Endothelial cell of umbilical vein (primary cell): ENCODE data around the gene ADRA2A. TPM values are rescaled to one million over a fixed set of nuclear protein-coding genes. Genes with fewer than 3 reads are reported as not detected.

Experiments used
- BruUV-seq: library from RNA; stranded (reverse); fragments of 400-500 nt; replicated peaks from 2 replicates; lab custom pipeline; 2021; lab: Mats Ljungman, UMichigan
- CTCF ChIA-PET: fragments of 300-600, 350-600 bp; sonication (Branson Sonifier 250); formaldehyde crosslinking; loops from one replicate; lab custom pipeline; 2021; ENCODE audit warnings: antibody characterized with exemption, inconsistent platforms; lab: Charles Lee
- POLR2A ChIA-PET: fragments of 300-600, 350-600 bp; sonication (Branson Sonifier 250); formaldehyde crosslinking; loops from one replicate; lab custom pipeline; 2021; ENCODE audit warnings: antibody characterized with exemption, inconsistent platforms; lab: Charles Lee
- DNase-seq: peaks from one replicate; pipeline ENCODE4 v3.0.0-alpha.2; 2011; ENCODE audit warnings: low read depth, low spot score
- FAIRE-seq: peaks from 2 replicates; lab custom pipeline; 2011; peaks lifted over from hg19 to GRCh38; lab: Jason Lieb, UNC
- H2AFZ ChIP-seq: 2 replicates; pipeline ENCODE4 v1.6.0; 2012; ENCODE audit warnings: low read depth, low read length, control low read depth, inconsistent platforms
- H3K27ac ChIP-seq: 2 replicates; pipeline ENCODE4 v1.5.1; 2011; ENCODE audit warnings: low read depth, mild to moderate bottlenecking, control low read depth, low read length, moderate library complexity; ENCODE audit not compliant: insufficient read depth
- H3K27me3 ChIP-seq, 2 experiments: 2 replicates each; pipeline versions ENCODE4 v1.6.0 to v1.6.1; 2011; ENCODE audit warnings: low read length in 2 of 2, mixed read lengths in 1 of 2; ENCODE audit not compliant: control insufficient read depth in 2 of 2, insufficient read depth in 2 of 2
- H3K36me3 ChIP-seq, 2 experiments: 2 replicates in 1 of 2; 3 replicates in 1 of 2; pipeline ENCODE4 v1.5.1; 2011; ENCODE audit warnings: low read length in 2 of 2, mild to moderate bottlenecking in 1 of 2, moderate library complexity in 1 of 2; ENCODE audit not compliant: control insufficient read depth in 2 of 2, insufficient read depth in 2 of 2; ENCODE audit errors: extremely low read depth in 1 of 2
- H3K4me1 ChIP-seq: 3 replicates; pipeline ENCODE4 v1.5.1; 2011; ENCODE audit warnings: mild to moderate bottlenecking, low read length; ENCODE audit not compliant: control insufficient read depth, insufficient read depth; ENCODE audit errors: extremely low read depth
- H3K4me2 ChIP-seq: 2 replicates; pipeline ENCODE4 v1.6.1; 2011; ENCODE audit warnings: low read length, control low read depth, mixed read lengths; ENCODE audit not compliant: insufficient read depth
- H3K4me3 ChIP-seq, 3 experiments: fragments of 200-600 bp in 1 of 3; sonication (generic), shearing (Covaris generic) in 1 of 3; replicated peaks in 1 of 3; 2 replicates each; pipeline ENCODE4 v1.5.1; 2011 to 2016; ENCODE audit warnings: control low read depth in 3 of 3, low read length in 3 of 3, mild to moderate bottlenecking in 2 of 3, inconsistent platforms in 1 of 3, low read depth in 1 of 3, moderate library complexity in 1 of 3; ENCODE audit not compliant: insufficient read depth in 1 of 3
- H3K79me2 ChIP-seq: 2 replicates; pipeline ENCODE4 v1.6.0; 2012; ENCODE audit warnings: low read length, inconsistent platforms; ENCODE audit not compliant: control insufficient read depth, insufficient read depth
- H3K9ac ChIP-seq: replicated peaks from 2 replicates; pipeline ENCODE3; 2011; ENCODE audit warnings: low read length, control low read depth; ENCODE audit not compliant: insufficient read depth; ENCODE audit errors: extremely low read depth
- H3K9me1 ChIP-seq: replicated peaks from 3 replicates; pipeline ENCODE4 v1.6.0; 2011; ENCODE audit warnings: mild to moderate bottlenecking, low read length; ENCODE audit not compliant: control insufficient read depth, insufficient read depth; ENCODE audit errors: extremely low read depth
- H3K9me3 ChIP-seq: replicated peaks from 2 replicates; pipeline ENCODE4 v1.5.1; 2012; ENCODE audit warnings: low read length, inconsistent platforms; ENCODE audit not compliant: control insufficient read depth, insufficient read depth
- H4K20me1 ChIP-seq: replicated peaks from 2 replicates; pipeline ENCODE3; 2011; ENCODE audit warnings: mild to moderate bottlenecking, low read length; ENCODE audit not compliant: control insufficient read depth, insufficient read depth; ENCODE audit errors: extremely low read depth
- CTCF ChIP-seq, 2 donors: IDR thresholded peaks; 1 replicate in 1 of 2; 2 replicates in 1 of 2; pipeline ENCODE4 v1.5.1; 2011; ENCODE audit warnings: low read length in 2 of 2, mild to moderate bottlenecking in 2 of 2, moderate library complexity in 2 of 2, control low read depth in 1 of 2, inconsistent platforms in 1 of 2, low read depth in 1 of 2; ENCODE audit not compliant: insufficient read depth in 1 of 2; ENCODE audit errors: extremely low read depth in 1 of 2
- EZH2 ChIP-seq: IDR thresholded peaks from 2 replicates; pipeline ENCODE4 v1.6.1; 2012; ENCODE audit warnings: borderline replicate concordance, low read depth, mild to moderate bottlenecking, moderate library complexity, low read length, inconsistent platforms; ENCODE audit not compliant: severe bottlenecking
- FOS ChIP-seq: IDR thresholded peaks from 2 replicates; pipeline ENCODE4 v1.6.1; 2011; ENCODE audit warnings: mild to moderate bottlenecking, low read length, moderate library complexity, borderline replicate concordance; ENCODE audit not compliant: insufficient read depth
- GATA2 ChIP-seq: IDR thresholded peaks from 2 replicates; pipeline ENCODE4 v1.7.0; 2011; ENCODE audit warnings: low read depth, mild to moderate bottlenecking, moderate library complexity, mixed read lengths, low read length; ENCODE audit not compliant: insufficient read length, insufficient read depth
- JUN ChIP-seq: IDR thresholded peaks from 2 replicates; pipeline ENCODE4 v1.6.1; 2011; ENCODE audit warnings: borderline replicate concordance, low read depth; ENCODE audit not compliant: insufficient read length, insufficient read depth
- MAX ChIP-seq: IDR thresholded peaks from 2 replicates; pipeline ENCODE4 v1.6.1; 2011; ENCODE audit not compliant: insufficient read depth, insufficient read length
- MYC ChIP-seq: IDR thresholded peaks from one replicate; pipeline ENCODE4 v1.6.1; 2011; ENCODE audit warnings: mild to moderate bottlenecking, low read depth, low read length
- POLR2A ChIP-seq: IDR thresholded peaks from 2 replicates; pipeline ENCODE4 v1.6.1; 2012; ENCODE audit warnings: low read depth, mild to moderate bottlenecking, control low read depth, low read length
- POLR2AphosphoS5 ChIP-seq: IDR thresholded peaks from 2 replicates; pipeline ENCODE4 v1.6.1; 2012; ENCODE audit warnings: low read depth, mild to moderate bottlenecking, control low read depth, low read length, moderate library complexity; ENCODE audit not compliant: insufficient read depth
- dilution Hi-C: fragments of 300-500 bp; cut with MboI; formaldehyde crosslinking; loops from one replicate; pipeline ENCODE4 v1.15.0; 2019; ENCODE audit warnings: low sequenced_read_pairs; ENCODE audit not compliant: extremely low pct_ligation_motif_present
- intact Hi-C: fragments of 100-400 bp; cut with micrococcal nuclease; formaldehyde crosslinking; loops from one replicate; pipeline ENCODE4 v1.10.0; 2022
- polyA plus RNA-seq, 4 experiments: library from polyadenylated mRNA; depleted of rRNA in 3 of 4; stranded (reverse) in 3 of 4; unstranded in 1 of 4; fragments of >200 nt; gene quantifications; 2 replicates each; pipeline versions ENCODE4 v1.2.1 to v1.2.3, GENCODE V29; 2011 to 2012; ENCODE audit warnings: missing spikeins in 1 of 4
- total RNA-seq: library from RNA; stranded (reverse); gene quantifications from 2 replicates; pipeline ENCODE4 v1.2.3, GENCODE V29; 2021

ADRA2A gene
- total and polyA plus RNA-seq, 2 donors (not counting 3 experiments of a cell fraction or from before 2014, with no cell fraction given): 0.03 TPM; not detected in 1

- Histone ChIP-seq H3K4me2 (no peak overlapping the region), H3K36me3 (no peaks in the 10 kb centered on the region), H4K20me1 (no peaks in the 10 kb centered on the region), H3K4me3 (no peak overlapping the region), H3K9me1 (no peaks in the 10 kb centered on the region), H3K27ac (no peak overlapping the region), H3K27me3 (peaks cover 34 to 57% of the 10 kb centered on the region in 2 experiments), H3K4me1 (peaks cover 17% of the 10 kb centered on the region), H3K9me3 (no peaks in the 10 kb centered on the region), H3K79me2 (no peaks in the 10 kb centered on the region), H2AFZ (no peak overlapping the region), H3K9ac (no peak overlapping the region)
- ChIA-PET POLR2A (no interaction called here), CTCF (no interaction called here)
- dilution Hi-C loops (no loop called here), intact Hi-C loops (loop anchor here (5.0 kb wide), 1 partner anchor 772 kb away; no protein-coding TSS in a partner anchor)
- DNase-seq: no peak
- no peak for TF ChIP-seq JUN
- TF ChIP-seq POLR2AphosphoS5: no peak
- no peak for TF ChIP-seq MAX
- no peak for TF ChIP-seq EZH2
- TF ChIP-seq GATA2: no peak
- TF ChIP-seq MYC: no peak
- TF ChIP-seq FOS: no peak
- TF ChIP-seq CTCF (IDR thresholded peaks at IDR 0.05; ENCODE audit: extremely low read depth in 1 of 2, insufficient read depth in 1 of 2, low read depth in 1 of 2, low read length in 2 of 2): no peak
- TF ChIP-seq POLR2A: no peak
- BruUV-seq: no TSS peak
- no peak for FAIRE-seq
Observed at GRCh38 chr10:111079781-111080180, 3.0 kb downstream of the ADRA2A start.
